Small intestine (tissue), 4 donors: Measurements from ENCODE around the gene GPX6. TPM values are rescaled to one million over a fixed set of nuclear protein-coding genes. Genes with fewer than 3 reads are reported as not detected.

Source experiments
- polyA plus RNA-seq, 4 donors: library from polyadenylated mRNA; stranded (reverse) in 3 of 4; unstranded in 1 of 4; fragments of 200-250 nt in 3 of 4; fragments of 120-200 nt in 1 of 4; gene quantifications; one replicate each; pipeline versions ENCODE4 v1.2.1 to v1.2.3, GENCODE V29; 2013
- donor health status: healthy with polysubstance abuse.
- donor health status: Bipolar disorder and iron deficiency.
- donor health status: healthy.

The GPX6 gene
- polyA plus RNA-seq, 4 donors = not detected

Other genes with a start within 250 kb of the GPX6 start
- gene ZSCAN26, start 248.7 kb downstream of the GPX6 start, polyA plus RNA-seq = 10 to 100 TPM in 1 of 4 donors, 1 to 10 TPM in 3; 4.7 to 21.1 (median 6.7) TPM
- 1 to 10 TPM in 3 of 4 donors, under 1 TPM in 1; 0.81 to 3.2 (median 1.2) TPM for gene PGBD1, start 234.2 kb downstream of the GPX6 start, polyA plus RNA-seq
- gene ZSCAN31, start 179.6 kb downstream of the GPX6 start, polyA plus RNA-seq = 1 to 10 TPM; 1.3 to 5.1 (median 4.0) TPM
- gene ZKSCAN3, start 165.8 kb downstream of the GPX6 start, polyA plus RNA-seq = 1 to 10 TPM; 1.1 to 5.3 (median 1.9) TPM
- 1 to 10 TPM; 1.6 to 8.4 (median 2.0) TPM for gene ZSCAN12, start 116.0 kb downstream of the GPX6 start, polyA plus RNA-seq
- gene ZSCAN23, start 72.3 kb downstream of the GPX6 start, polyA plus RNA-seq = 1 to 10 TPM in 1 of 4 donors, under 1 TPM in 1, not detected in 2; 0.91 to 3.5 TPM
- not detected for gene GPX5, start 10.1 kb upstream of the GPX6 start, polyA plus RNA-seq